ENCODE data around the gene DHRSX. TPM values are rescaled to one million over a fixed set of nuclear protein-coding genes. Genes with fewer than 3 reads are reported as not detected.

DHRSX gene, protein sequence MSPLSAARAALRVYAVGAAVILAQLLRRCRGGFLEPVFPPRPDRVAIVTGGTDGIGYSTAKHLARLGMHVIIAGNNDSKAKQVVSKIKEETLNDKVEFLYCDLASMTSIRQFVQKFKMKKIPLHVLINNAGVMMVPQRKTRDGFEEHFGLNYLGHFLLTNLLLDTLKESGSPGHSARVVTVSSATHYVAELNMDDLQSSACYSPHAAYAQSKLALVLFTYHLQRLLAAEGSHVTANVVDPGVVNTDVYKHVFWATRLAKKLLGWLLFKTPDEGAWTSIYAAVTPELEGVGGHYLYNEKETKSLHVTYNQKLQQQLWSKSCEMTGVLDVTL
- 37.1 TPM for total RNA-seq (ENCODE audit: unreplicated experiment)
- long read RNA-seq, partial matches to known transcripts, result 2 of 23 reads
- long read RNA-seq, other reads (novel, unspliced or antisense), result 20 of 23 reads

DNA sequence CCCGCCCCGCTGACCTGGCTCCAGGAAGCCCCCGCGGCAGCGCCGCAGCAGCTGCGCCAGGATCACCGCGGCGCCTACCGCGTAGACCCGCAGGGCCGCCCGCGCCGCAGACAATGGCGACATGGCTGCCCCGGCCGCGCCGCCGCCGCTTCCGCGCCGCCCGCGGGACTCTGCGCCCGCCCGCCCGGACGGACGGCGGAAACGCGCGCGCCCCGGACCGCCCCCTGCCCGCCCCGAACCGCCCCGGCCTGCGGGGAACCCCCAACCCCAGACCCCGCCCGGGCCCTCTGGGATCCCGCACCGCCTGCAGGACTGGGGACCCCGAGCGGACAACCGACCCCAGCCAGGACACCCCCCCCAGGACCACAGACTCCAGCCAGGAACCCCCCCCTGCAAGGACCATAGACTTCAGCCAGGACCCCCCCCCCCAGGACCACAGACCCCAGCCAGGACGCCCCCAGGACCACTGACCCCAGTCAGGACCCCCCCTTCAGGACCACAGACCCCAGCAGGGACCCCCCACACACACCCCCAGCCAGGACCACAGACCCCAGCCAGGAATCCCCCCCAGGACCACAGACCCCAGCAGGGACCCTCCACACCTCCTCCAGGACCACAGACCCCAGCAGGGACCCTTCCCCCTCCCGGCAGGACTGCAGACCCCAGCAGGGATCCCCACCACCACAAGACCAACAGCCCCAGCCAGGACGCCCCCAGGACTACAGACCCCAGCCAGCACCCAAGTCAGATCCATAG is at the start of gene DHRSX, which contains the start of gene ZBED1:
TSS of gene DHRSX (minus strand) at position 174 of the 756 bp plus-strand sequence. CDS start at position 123, 51 bp downstream.
TSS of gene ZBED1 (minus strand) at position 174 of the 756 bp plus-strand sequence. CDS start 10,257 bp downstream, outside the sequence.
- peak within 1 kb of the TSS; percentile 88 for H3K4me3 Mint-ChIP-seq (ENCODE audit: unreplicated experiment)
- H3K4me1 Mint-ChIP-seq (ENCODE audit: low read depth, unreplicated experiment), result peaks cover 9% of the 10 kb centered on the region
- peak; percentile 31 for DNase-seq
- peak within 1 kb of the TSS; percentile 95 for H3K27ac Mint-ChIP-seq (ENCODE audit: unreplicated experiment)
- no peaks in the 10 kb centered on the region for H3K36me3 Mint-ChIP-seq (ENCODE audit: unreplicated experiment)
- peaks cover 11% of the 10 kb centered on the region for H3K27me3 Mint-ChIP-seq (ENCODE audit: unreplicated experiment)
- no peak for TF ChIP-seq CTCF (IDR thresholded peaks at IDR 0.05; ENCODE audit: partially characterized antibody, unreplicated experiment)
- H3K9me3 Mint-ChIP-seq (ENCODE audit: unreplicated experiment), result peaks cover 8% of the 10 kb centered on the region

DNA sequence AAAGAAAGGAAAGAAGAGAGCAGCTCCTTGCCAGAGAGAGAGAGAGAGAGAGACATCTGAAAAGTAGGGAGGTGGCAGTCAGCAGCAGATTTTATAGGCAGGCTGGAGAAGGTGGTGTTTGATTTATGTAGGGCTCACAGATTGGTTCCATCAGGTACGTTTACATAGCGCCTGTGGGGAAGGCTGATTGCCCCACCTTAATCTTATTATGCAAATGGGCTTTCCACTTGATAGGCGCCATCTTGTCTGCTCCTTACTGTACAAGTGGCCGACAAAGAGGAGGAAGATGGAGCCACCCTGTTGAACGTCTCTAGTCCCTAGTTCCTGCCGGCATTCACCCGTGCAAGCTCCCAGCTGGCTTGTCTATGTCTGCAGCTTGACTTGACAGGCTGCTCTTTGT is 49.1 kb upstream of the DHRSX start:
- peaks cover 11% of the 10 kb centered on the region for H3K4me1 Mint-ChIP-seq (ENCODE audit: low read depth, unreplicated experiment)
- H3K27me3 Mint-ChIP-seq (ENCODE audit: unreplicated experiment), result no peaks in the 10 kb centered on the region
- peaks cover 2% of the 10 kb centered on the region for H3K9me3 Mint-ChIP-seq (ENCODE audit: unreplicated experiment)
- TF ChIP-seq CTCF (IDR thresholded peaks at IDR 0.05; ENCODE audit: partially characterized antibody, unreplicated experiment), result no peak
- H3K4me3 Mint-ChIP-seq (ENCODE audit: unreplicated experiment), result no peak overlapping the region
- H3K27ac Mint-ChIP-seq (ENCODE audit: unreplicated experiment), result no peak overlapping the region
- peaks cover 8% of the 10 kb centered on the region for H3K36me3 Mint-ChIP-seq (ENCODE audit: unreplicated experiment)
- no peak for DNase-seq

DNA sequence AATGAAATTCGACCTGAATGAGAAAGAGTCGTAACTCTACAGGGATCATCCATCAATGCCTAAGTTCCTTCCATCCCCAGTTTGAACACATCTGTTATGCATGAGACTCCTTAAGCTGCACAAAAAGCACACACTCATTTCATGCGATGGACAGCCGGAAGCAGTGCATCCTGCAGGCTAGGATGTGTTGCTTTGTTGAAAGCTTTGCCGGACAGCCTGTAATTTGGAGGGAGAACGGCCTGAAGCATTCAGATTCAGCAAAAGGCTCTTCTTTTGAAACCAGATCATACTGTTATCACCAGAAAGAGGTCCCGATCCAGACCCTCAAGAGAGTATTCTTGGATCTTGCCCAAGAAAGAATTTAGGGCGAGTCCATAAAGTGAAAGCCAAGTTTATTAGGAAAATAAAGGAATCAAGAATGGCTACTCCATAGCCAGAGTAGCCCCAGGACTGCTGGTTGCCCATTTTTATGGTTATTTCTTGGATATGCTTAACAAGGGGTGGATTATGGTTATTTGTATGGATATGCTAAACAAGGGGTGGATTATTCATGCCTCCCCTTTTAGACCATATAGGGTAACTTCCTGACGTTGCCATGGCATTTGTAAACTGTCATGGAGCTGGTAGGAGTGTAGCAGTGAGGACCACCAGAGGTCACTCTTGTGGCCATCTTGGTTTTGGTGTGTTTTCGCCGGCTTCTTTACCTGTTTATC is 48.1 kb upstream of the DHRSX start:
- no peak for DNase-seq
- peaks cover 8% of the 10 kb centered on the region for H3K36me3 Mint-ChIP-seq (ENCODE audit: unreplicated experiment)
- no peak for TF ChIP-seq CTCF (IDR thresholded peaks at IDR 0.05; ENCODE audit: partially characterized antibody, unreplicated experiment)
- H3K9me3 Mint-ChIP-seq (ENCODE audit: unreplicated experiment), result peaks cover 2% of the 10 kb centered on the region
- H3K4me1 Mint-ChIP-seq (ENCODE audit: low read depth, unreplicated experiment), result peaks cover 11% of the 10 kb centered on the region
- H3K27me3 Mint-ChIP-seq (ENCODE audit: unreplicated experiment), result no peaks in the 10 kb centered on the region
- no peak overlapping the region for H3K27ac Mint-ChIP-seq (ENCODE audit: unreplicated experiment)
- H3K4me3 Mint-ChIP-seq (ENCODE audit: unreplicated experiment), result no peak overlapping the region

- no peak overlapping the region for H3K27ac Mint-ChIP-seq (ENCODE audit: unreplicated experiment)
- peaks cover 11% of the 10 kb centered on the region for H3K4me1 Mint-ChIP-seq (ENCODE audit: low read depth, unreplicated experiment)
- peaks cover 8% of the 10 kb centered on the region for H3K36me3 Mint-ChIP-seq (ENCODE audit: unreplicated experiment)
- no peak overlapping the region for H3K4me3 Mint-ChIP-seq (ENCODE audit: unreplicated experiment)
- no peak for TF ChIP-seq CTCF (IDR thresholded peaks at IDR 0.05; ENCODE audit: partially characterized antibody, unreplicated experiment)
- H3K9me3 Mint-ChIP-seq (ENCODE audit: unreplicated experiment), result peaks cover 2% of the 10 kb centered on the region
- H3K27me3 Mint-ChIP-seq (ENCODE audit: unreplicated experiment), result no peaks in the 10 kb centered on the region
- DNase-seq, result no peak
These were observed 47.0 kb upstream of the DHRSX start for GRCh38 chrX:2547736-2548135.
